CD14-positive monocyte (primary cell): ENCODE results near the gene ZGPAT. TPM values are rescaled to one million over a fixed set of nuclear protein-coding genes. Genes with fewer than 3 reads are reported as not detected.
A peak's percentile ranks its signal among the peaks of the same experiment; 100 is the strongest.

Source experiments
- DNase-seq, 3 donors: peaks; one replicate each; pipeline ENCODE4 v3.0.0-alpha.2; 2011 to 2022
- H2AFZ ChIP-seq: 2 replicates; pipeline ENCODE4 v1.6.0; 2012; ENCODE audit warnings: mild to moderate bottlenecking, low read depth, low read length, inconsistent platforms; ENCODE audit not compliant: insufficient read depth, poor library complexity, severe bottlenecking
- H3K27ac ChIP-seq, 2 donors: 1 replicate in 1 of 2; 2 replicates in 1 of 2; pipeline ENCODE4 v1.5.1; 2012 to 2013; ENCODE audit warnings: low read length in 2 of 2, control low read depth in 1 of 2, inconsistent platforms in 1 of 2, low read depth in 1 of 2, mild to moderate bottlenecking in 1 of 2
- H3K27me3 ChIP-seq, 2 donors: one replicate each; pipeline versions ENCODE4 v1.6.0 to v1.6.1; 2011 to 2013; ENCODE audit warnings: low read length in 2 of 2; ENCODE audit not compliant: control insufficient read depth in 2 of 2, insufficient read depth in 2 of 2
- H3K36me3 ChIP-seq, 2 donors: replicated peaks in 1 of 2; 1 replicate in 1 of 2; 2 replicates in 1 of 2; pipeline versions ENCODE4 v1.5.1 to v1.6.1; 2012 to 2013; ENCODE audit warnings: low read length in 2 of 2, control low read depth in 1 of 2, inconsistent platforms in 1 of 2, mild to moderate bottlenecking in 1 of 2; ENCODE audit not compliant: insufficient read depth in 2 of 2, control insufficient read depth in 1 of 2
- H3K4me1 ChIP-seq, 2 donors: 1 replicate in 1 of 2; 2 replicates in 1 of 2; pipeline versions ENCODE4 v1.5.1 to v1.6.1; 2012 to 2013; ENCODE audit warnings: low read length in 2 of 2, control low read depth in 1 of 2, inconsistent platforms in 1 of 2, mild to moderate bottlenecking in 1 of 2, moderate library complexity in 1 of 2; ENCODE audit not compliant: insufficient read depth in 2 of 2, control insufficient read depth in 1 of 2
- H3K4me2 ChIP-seq: replicated peaks from 2 replicates; pipeline ENCODE3; 2012; ENCODE audit warnings: low read length, moderate library complexity, mild to moderate bottlenecking; ENCODE audit not compliant: poor library complexity, severe bottlenecking; ENCODE audit errors: extremely low read depth
- H3K4me3 ChIP-seq, 3 experiments: fragments of 200-600 bp in 1 of 3; sonication (generic) in 1 of 3; replicated peaks in 1 of 3; 1 replicate in 2 of 3; 2 replicates in 1 of 3; pipeline ENCODE4 v1.5.1; 2011 to 2013; ENCODE audit warnings: low read length in 3 of 3, mild to moderate bottlenecking in 3 of 3, control low read depth in 2 of 3, low read depth in 2 of 3, inconsistent platforms in 1 of 3, moderate library complexity in 1 of 3
- H3K79me2 ChIP-seq: 2 replicates; pipeline ENCODE4 v1.6.0; 2012; ENCODE audit warnings: mild to moderate bottlenecking, control low read depth, inconsistent platforms, low read length, moderate library complexity; ENCODE audit not compliant: insufficient read depth
- H3K9ac ChIP-seq: 2 replicates; pipeline ENCODE4 v1.6.0; 2017; ENCODE audit warnings: low read length, mild to moderate bottlenecking; ENCODE audit not compliant: insufficient read depth, poor library complexity, severe bottlenecking
- H3K9me3 ChIP-seq, 2 donors: replicated peaks in 1 of 2; 1 replicate in 1 of 2; 2 replicates in 1 of 2; pipeline versions ENCODE4 v1.5.1 to v1.6.1; 2012 to 2013; ENCODE audit warnings: low read length in 2 of 2, control low read depth in 1 of 2; ENCODE audit not compliant: control insufficient read depth in 1 of 2, insufficient read depth in 1 of 2
- H4K20me1 ChIP-seq: 2 replicates; pipeline ENCODE4 v1.6.0; 2012; ENCODE audit warnings: mild to moderate bottlenecking, low read length, control low read depth, moderate library complexity; ENCODE audit not compliant: insufficient read depth
- H3K27ac Mint-ChIP-seq, 7 donors: one replicate each; pipeline ENCODE4 v1.8.0; 2020; ENCODE audit warnings: mild to moderate bottlenecking in 7 of 7, mixed read lengths in 7 of 7, moderate library complexity in 6 of 7, inconsistent platforms in 2 of 7
- H3K27me3 Mint-ChIP-seq, 3 donors: one replicate each; pipeline ENCODE4 v1.8.0; 2021 to 2022; ENCODE audit warnings: low read depth in 3 of 3, mild to moderate bottlenecking in 3 of 3, mixed read lengths in 3 of 3, moderate library complexity in 3 of 3, inconsistent platforms in 1 of 3
- H3K36me3 Mint-ChIP-seq, 2 donors: one replicate each; pipeline ENCODE4 v1.8.0; 2020; ENCODE audit warnings: mixed read lengths in 2 of 2, inconsistent platforms in 1 of 2, mild to moderate bottlenecking in 1 of 2
- H3K4me1 Mint-ChIP-seq: one replicate; pipeline ENCODE4 v1.8.0; 2020; ENCODE audit warnings: mild to moderate bottlenecking, mixed read lengths
- H3K4me3 Mint-ChIP-seq, 2 donors: one replicate each; pipeline ENCODE4 v1.8.0; 2020; ENCODE audit warnings: mild to moderate bottlenecking in 2 of 2, mixed read lengths in 2 of 2, moderate library complexity in 1 of 2
- H3K9me3 Mint-ChIP-seq, 7 donors: one replicate each; pipeline ENCODE4 v1.8.0; 2020 to 2022; ENCODE audit warnings: mixed read lengths in 7 of 7, mild to moderate bottlenecking in 6 of 7, moderate library complexity in 6 of 7, inconsistent platforms in 2 of 7
- CTCF ChIP-seq: fragments of 200-600 bp; IDR thresholded peaks from one replicate; pipeline ENCODE4 v1.8.0; 2022; ENCODE audit warnings: antibody characterized with exemption, mild to moderate bottlenecking
- WGBS: methylation state at CpG from one replicate; pipeline ENCODE4 v1.1.5; 2013; ENCODE audit warnings: missing lambda C conversion rate; ENCODE audit not compliant: insufficient coverage; 5-methylcytosine and 5-hydroxymethylcytosine counted together
- intact Hi-C, 2 donors: fragments of 100-400 bp; cut with micrococcal nuclease; formaldehyde crosslinking; loops; one replicate each; pipeline versions ENCODE4 v1.15.0 to v1.15.1; 2023
- polyA plus RNA-seq, 3 donors: library from polyadenylated mRNA; depleted of rRNA in 1 of 3; unstranded in 2 of 3; stranded (reverse) in 1 of 3; fragments of 300-500 nt in 2 of 3; fragments of >200 nt in 1 of 3; fragmentation: Illumina TruSeq in 2 of 3; gene quantifications; 1 replicate in 2 of 3; 2 replicates in 1 of 3; pipeline ENCODE4 v1.2.3, GENCODE V29; 2012 to 2021

The ZGPAT gene
- polyA plus RNA-seq, 3 donors, result 24.2 to 58.6 (median 28.3) TPM

DNA sequence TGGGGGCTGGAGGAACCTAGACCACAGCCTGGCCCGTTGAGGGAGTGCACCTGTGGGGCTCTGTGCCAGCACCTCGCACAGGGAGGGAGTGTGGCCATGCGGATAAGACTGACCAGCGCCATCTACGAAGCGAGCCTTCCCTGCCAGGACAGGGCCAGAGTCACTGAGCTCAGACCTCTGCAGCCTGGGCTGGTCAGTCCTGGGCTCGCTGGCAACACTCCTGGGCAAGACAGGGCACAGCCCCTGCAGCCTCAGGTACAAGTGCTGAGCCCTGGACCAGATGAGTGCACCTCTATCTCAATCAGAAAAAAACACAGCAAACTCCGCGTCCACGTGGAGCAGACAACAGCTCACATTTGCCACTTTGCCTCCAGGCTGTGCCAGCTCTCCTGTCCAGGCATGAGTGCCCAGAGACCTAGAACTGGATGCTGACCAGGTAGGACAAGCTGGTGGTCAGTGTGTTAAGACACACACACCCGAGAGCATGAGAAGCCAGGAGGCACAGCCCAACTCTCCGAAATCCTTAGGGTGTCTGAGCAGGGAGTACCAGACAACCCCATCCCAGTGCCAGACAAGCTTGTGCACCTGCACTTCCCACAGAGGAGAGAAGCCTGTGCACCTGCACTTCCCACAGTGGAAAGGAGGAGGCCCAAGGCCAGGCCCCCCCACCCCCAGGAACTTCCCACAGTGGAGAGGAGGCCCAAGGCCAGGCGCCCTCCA, 4.9 kb upstream of the ZGPAT start:
- Mint-ChIP-seq H3K36me3 (peaks cover 26 to 37% of the 10 kb centered on the region in 2 donors), H3K27me3 (peaks cover 0 to 2% (median 2%) of the 10 kb centered on the region in 3 donors), H3K27ac (no peak overlapping the region), H3K4me3 (no peak overlapping the region), H3K9me3 (no peaks in the 10 kb centered on the region), H3K4me1 (peaks cover 10% of the 10 kb centered on the region)
- Histone ChIP-seq H2AFZ (no peak overlapping the region), H3K27ac (no peak overlapping the region), H3K4me1 (peaks cover 9 to 18% of the 10 kb centered on the region in 2 donors), H3K4me2 (no peak overlapping the region), H3K36me3 (peaks cover 27 to 29% of the 10 kb centered on the region in 2 donors), H3K27me3 (no peaks in the 10 kb centered on the region), H3K79me2 (peaks cover 26% of the 10 kb centered on the region), H3K9ac (no peak overlapping the region), H3K9me3 (no peaks in the 10 kb centered on the region), H3K4me3 (no peak overlapping the region), H4K20me1 (peaks cover 52% of the 10 kb centered on the region)
- 93% methylated on average over 9 of the region's 13 CpGs for WGBS
- TF ChIP-seq CTCF, result no peak
- intact Hi-C loops, result no loop called here
- DNase-seq, result no peak

DNA sequence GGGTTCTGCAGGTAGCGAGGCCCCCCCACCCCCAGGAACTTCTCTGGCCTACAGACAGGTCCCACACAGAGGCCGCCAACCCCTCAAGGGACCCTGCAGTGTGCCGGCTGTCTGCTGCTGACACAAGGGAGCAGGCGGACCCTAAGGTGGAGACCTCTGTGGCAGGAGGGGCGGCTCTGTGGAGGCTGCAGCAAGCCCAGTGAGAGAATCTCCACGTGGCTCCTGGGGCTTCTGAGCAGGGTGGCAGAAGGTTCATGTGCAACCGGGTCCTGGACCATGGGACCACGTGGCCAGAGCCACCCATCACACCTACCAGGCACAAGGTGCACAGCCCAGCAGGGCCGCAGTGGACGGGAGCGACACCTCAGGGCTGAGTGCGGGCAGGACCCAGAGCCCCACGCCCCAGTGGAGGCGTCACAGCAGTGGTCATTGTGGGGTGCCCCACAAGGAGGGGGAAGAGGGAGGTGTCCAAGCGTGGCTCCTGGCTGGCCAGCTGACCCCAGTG, 4.3 kb upstream of the ZGPAT start:
- Mint-ChIP-seq H3K36me3 (peaks cover 26 to 35% of the 10 kb centered on the region in 2 donors), H3K4me1 (peaks cover 12% of the 10 kb centered on the region), H3K4me3 (no peak overlapping the region), H3K27ac (peak overlapping the region in 1 of 7 donors; percentile 58), H3K9me3 (no peaks in the 10 kb centered on the region), H3K27me3 (peaks cover 0 to 2% (median 0%) of the 10 kb centered on the region in 3 donors)
- intact Hi-C loops, result no loop called here
- H3K4me3 ChIP-seq, result no peak overlapping the region
- H3K9me3 ChIP-seq, result no peaks in the 10 kb centered on the region
- no peak overlapping the region for H3K9ac ChIP-seq
- H3K4me1 ChIP-seq, result peaks cover 12 to 21% of the 10 kb centered on the region in 2 donors
- H3K79me2 ChIP-seq, result peaks cover 31% of the 10 kb centered on the region
- TF ChIP-seq CTCF, result no peak
- H4K20me1 ChIP-seq, result peaks cover 49% of the 10 kb centered on the region
- peaks cover 27 to 29% of the 10 kb centered on the region in 2 donors for H3K36me3 ChIP-seq
- H3K27me3 ChIP-seq, result no peaks in the 10 kb centered on the region
- 98% methylated on average over 13 of the region's 15 CpGs for WGBS
- no peak overlapping the region for H3K4me2 ChIP-seq
- H2AFZ ChIP-seq, result no peak overlapping the region
- no peak overlapping the region for H3K27ac ChIP-seq
- no peak for DNase-seq
